ENCODE data around the gene SLC25A21.
"Not testable (repeated sequence)": the region's sequence is repeated elsewhere in the genome, so short reads cannot be mapped to it uniquely, and the experiment has no call there.

Gene SLC25A21

DNA sequence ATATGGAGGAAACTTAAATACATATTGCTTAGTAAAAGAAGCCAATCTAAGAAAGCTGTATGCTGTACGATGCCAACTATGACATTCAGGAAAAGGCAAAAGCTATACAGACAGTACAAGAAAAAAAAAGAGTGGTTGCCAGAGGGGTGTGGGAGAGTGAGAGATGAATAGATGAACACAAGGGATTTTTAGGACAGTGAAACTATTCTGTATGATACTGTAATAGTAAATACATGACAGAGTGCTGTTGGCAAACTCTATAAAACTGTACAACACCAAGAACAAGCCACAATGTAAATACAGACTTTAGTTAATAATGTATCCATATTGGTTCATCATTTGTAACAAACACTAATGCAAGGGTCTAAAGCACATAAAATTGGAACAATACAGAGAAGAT lies 14.5 kb upstream of the SLC25A21 start:
- WGBS, 2 experiments (ENCODE audit: insufficient coverage in 2 of 2): no CpG with 5 or more reads among the region's 1 CpG
- Histone ChIP-seq H3K27ac (ENCODE audit: low read depth, low read length, severe bottlenecking) (no peak overlapping the region), H3K9me3 (ENCODE audit: control insufficient read depth, low read length) (no peaks in the 10 kb centered on the region), H3K4me1 (ENCODE audit: control insufficient read depth, insufficient read depth, low read length, poor library complexity, severe bottlenecking) (no peaks in the 10 kb centered on the region), H3K36me3 (ENCODE audit: control insufficient read depth, insufficient read depth, low read length) (no peaks in the 10 kb centered on the region), H3K4me3 (ENCODE audit: extremely low read depth, insufficient read depth, low read length, poor library complexity, severe bottlenecking) (no peak overlapping the region)

DNA sequence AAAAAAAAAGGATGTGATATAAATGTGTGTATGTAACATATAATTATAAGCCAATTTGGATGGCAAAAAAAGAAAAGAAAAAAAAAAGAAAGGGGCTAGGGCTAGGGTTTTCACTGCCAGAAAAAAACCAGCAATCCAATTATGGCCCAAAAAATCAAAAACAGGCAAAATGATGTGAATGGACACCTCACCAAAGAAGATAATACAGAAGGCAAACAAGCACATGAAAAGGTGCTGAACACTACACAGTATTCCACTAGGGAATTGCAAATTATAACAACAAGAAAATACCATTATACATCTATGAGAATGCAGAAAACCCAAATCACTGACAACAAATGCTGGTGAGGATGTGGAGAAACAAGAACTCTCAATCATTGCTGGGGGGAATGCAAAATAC lies 13.3 kb upstream of the SLC25A21 start:
- Histone ChIP-seq H3K4me3 (ENCODE audit: extremely low read depth, insufficient read depth, low read length, poor library complexity, severe bottlenecking) (no peak overlapping the region), H3K36me3 (ENCODE audit: control insufficient read depth, insufficient read depth, low read length) (no peaks in the 10 kb centered on the region), H3K4me1 (ENCODE audit: control insufficient read depth, insufficient read depth, low read length, poor library complexity, severe bottlenecking) (no peaks in the 10 kb centered on the region), H3K27ac (ENCODE audit: low read depth, low read length, severe bottlenecking) (no peak overlapping the region), H3K9me3 (ENCODE audit: control insufficient read depth, low read length) (no peaks in the 10 kb centered on the region)

DNA sequence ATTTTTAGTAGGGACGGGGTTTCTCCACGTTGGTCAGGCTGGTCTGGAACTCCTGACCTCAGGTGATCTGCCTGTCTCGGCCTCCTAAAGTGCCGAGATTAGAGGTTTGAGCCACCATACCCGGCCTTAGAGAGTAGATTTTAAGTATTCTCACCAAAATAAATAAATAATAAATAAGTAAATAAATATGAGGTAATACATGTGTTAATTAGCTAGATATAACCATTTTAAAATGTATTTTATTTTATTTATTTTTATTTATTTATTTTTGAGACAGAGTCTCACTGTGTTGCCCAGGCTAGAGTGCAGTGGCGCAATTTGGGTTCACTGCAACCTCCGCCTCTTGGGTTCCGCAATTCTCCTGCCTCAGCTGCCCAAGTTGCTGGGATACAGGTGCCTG lies 12.1 kb upstream of the SLC25A21 start:
- H3K9me3 ChIP-seq (ENCODE audit: control insufficient read depth, low read length); H3K4me1 ChIP-seq (ENCODE audit: control insufficient read depth, insufficient read depth, low read length, poor library complexity, severe bottlenecking); H3K36me3 ChIP-seq (ENCODE audit: control insufficient read depth, insufficient read depth, low read length); H3K4me3 ChIP-seq (ENCODE audit: extremely low read depth, insufficient read depth, low read length, poor library complexity, severe bottlenecking); H3K27ac ChIP-seq (ENCODE audit: low read depth, low read length, severe bottlenecking): not testable (repeated sequence)
- WGBS, 2 experiments (ENCODE audit: insufficient coverage in 2 of 2): 93 to 100% methylated on average over 3 of the region's 8 CpGs

DNA sequence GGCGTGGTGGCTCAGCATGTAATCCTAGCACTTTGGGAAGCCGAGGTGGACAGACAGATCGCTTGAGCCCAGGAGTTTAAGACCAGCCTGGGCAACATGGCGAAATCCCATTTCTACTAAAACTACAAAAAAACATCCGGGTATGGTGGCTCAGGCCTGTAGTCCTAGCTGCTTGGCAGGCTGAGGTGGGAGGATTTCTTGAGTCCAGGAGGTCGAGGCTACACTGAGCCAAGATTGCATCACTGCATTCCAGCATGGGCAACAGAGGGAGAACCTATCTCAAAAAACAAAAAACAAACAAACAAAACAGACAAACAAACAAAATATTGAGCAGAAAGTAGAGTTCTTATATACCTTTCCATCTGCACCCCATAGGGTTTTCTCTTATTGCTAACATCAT lies 9.0 kb upstream of the SLC25A21 start:
- Histone ChIP-seq H3K36me3 (ENCODE audit: control insufficient read depth, insufficient read depth, low read length) (no peaks in the 10 kb centered on the region), H3K4me3 (ENCODE audit: extremely low read depth, insufficient read depth, low read length, poor library complexity, severe bottlenecking) (no peak overlapping the region), H3K9me3 (ENCODE audit: control insufficient read depth, low read length) (no peaks in the 10 kb centered on the region), H3K4me1 (ENCODE audit: control insufficient read depth, insufficient read depth, low read length, poor library complexity, severe bottlenecking) (no peaks in the 10 kb centered on the region), H3K27ac (ENCODE audit: low read depth, low read length, severe bottlenecking) (no peak overlapping the region)
- WGBS, 2 experiments (ENCODE audit: insufficient coverage in 2 of 2): 71 to 95% methylated on average over 2 to 3 of the region's 6 CpGs

DNA sequence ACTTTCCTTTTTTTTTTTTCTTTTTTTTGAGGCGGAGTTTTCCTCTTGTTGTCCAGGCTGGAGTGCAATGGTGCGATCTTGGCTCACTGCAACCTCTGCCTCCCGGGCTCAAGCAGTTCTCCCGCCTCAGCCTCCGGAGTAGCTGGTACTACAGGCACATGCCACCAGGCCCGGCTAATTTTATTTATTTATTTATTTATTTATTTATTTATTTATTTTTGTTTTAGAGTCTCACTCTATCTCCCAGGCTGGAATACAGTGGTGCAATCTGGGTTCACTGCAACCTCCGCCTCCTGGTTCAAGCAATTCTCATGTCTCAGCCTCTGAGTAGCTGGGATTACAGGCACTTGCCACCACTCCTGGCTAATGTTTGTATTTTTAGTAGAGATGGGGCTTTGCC lies 8.5 kb upstream of the SLC25A21 start:
- H3K36me3 ChIP-seq (ENCODE audit: control insufficient read depth, insufficient read depth, low read length); H3K4me1 ChIP-seq (ENCODE audit: control insufficient read depth, insufficient read depth, low read length, poor library complexity, severe bottlenecking); H3K4me3 ChIP-seq (ENCODE audit: extremely low read depth, insufficient read depth, low read length, poor library complexity, severe bottlenecking); H3K27ac ChIP-seq (ENCODE audit: low read depth, low read length, severe bottlenecking); H3K9me3 ChIP-seq (ENCODE audit: control insufficient read depth, low read length): not testable (repeated sequence)
- 89% methylated on average over 3 of the region's 7 CpGs; no CpG with 5 or more reads in 1 of the 2 experiments for WGBS, 2 experiments (ENCODE audit: insufficient coverage in 2 of 2)

DNA sequence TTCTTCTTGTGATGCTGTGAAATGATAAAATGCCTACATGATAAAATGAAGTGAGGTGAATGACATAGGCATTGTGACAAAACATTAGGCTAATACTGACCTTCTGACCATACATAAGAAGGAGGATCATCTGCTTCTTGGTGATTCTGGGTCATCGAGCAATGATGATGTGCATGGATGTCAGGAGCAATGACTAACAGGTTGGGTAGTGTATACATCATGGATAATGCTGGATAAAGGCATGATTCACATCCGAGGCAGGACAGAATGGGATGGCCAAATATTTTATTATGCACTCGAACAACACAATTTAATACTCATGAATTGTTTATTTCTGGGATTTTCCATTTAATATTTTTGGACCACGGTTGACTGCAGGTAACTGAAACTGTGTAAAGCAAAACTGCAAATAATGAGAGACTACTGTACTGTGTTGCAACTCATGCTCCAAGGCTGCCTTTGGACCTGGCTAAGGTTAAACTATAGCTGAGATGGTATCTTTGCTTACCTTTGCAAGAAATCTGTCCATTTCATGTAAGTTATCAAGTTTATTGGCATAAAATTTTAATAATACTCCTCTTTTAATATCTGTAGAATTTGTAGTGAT lies 7.6 kb upstream of the SLC25A21 start:
- 75 to 76% methylated on average over 1 to 2 of the region's 4 CpGs for WGBS, 2 experiments (ENCODE audit: insufficient coverage in 2 of 2)
- no peaks in the 10 kb centered on the region for H3K4me1 ChIP-seq (ENCODE audit: control insufficient read depth, insufficient read depth, low read length, poor library complexity, severe bottlenecking)
- H3K9me3 ChIP-seq (ENCODE audit: control insufficient read depth, low read length): no peaks in the 10 kb centered on the region
- no peak overlapping the region for H3K27ac ChIP-seq (ENCODE audit: low read depth, low read length, severe bottlenecking)
- H3K36me3 ChIP-seq (ENCODE audit: control insufficient read depth, insufficient read depth, low read length): no peaks in the 10 kb centered on the region
- no peak overlapping the region for H3K4me3 ChIP-seq (ENCODE audit: extremely low read depth, insufficient read depth, low read length, poor library complexity, severe bottlenecking)

DNA sequence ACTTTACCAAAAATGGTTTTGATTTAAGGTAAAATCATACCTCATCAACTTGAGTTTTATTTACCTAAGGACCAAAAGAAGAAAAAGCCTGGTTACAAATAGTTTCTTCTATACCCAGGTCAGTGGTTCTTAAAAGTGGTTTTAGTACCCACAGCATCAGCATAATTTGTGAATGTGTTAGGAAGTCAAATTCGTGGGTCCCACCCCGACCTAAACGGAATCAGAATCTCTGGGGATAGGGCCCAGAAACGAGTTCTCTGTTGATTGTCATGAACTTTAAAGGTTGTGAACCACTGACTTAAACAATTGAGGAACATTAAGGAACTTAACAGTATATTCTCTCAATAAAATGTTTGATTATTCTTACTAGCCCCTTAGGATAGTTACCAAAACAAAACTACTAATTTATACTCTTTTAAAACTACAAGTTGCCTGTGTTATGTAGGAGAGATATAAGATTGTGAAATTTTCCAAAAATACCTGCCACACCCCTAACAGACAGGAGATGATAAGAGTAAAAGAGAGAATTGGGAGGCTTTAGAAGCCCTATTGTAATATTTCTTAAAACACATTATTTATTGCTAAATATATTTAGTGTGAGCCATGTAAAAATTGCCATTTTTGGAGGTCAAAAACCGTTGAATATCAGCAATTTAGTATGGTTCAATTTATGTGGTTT lies 669 bp upstream of the SLC25A21 start:
- Histone ChIP-seq H3K9me3 (ENCODE audit: control insufficient read depth, low read length) (no peaks in the 10 kb centered on the region), H3K27ac (ENCODE audit: low read depth, low read length, severe bottlenecking) (no peak overlapping the region), H3K4me3 (ENCODE audit: extremely low read depth, insufficient read depth, low read length, poor library complexity, severe bottlenecking) (peak overlapping the region; percentile 70), H3K4me1 (ENCODE audit: control insufficient read depth, insufficient read depth, low read length, poor library complexity, severe bottlenecking) (peaks cover 5% of the 10 kb centered on the region), H3K36me3 (ENCODE audit: control insufficient read depth, insufficient read depth, low read length) (no peaks in the 10 kb centered on the region)
- 58% methylated on average over 2 of the region's 5 CpGs; no CpG with 5 or more reads in 1 of the 2 experiments for WGBS, 2 experiments (ENCODE audit: insufficient coverage in 2 of 2)

DNA sequence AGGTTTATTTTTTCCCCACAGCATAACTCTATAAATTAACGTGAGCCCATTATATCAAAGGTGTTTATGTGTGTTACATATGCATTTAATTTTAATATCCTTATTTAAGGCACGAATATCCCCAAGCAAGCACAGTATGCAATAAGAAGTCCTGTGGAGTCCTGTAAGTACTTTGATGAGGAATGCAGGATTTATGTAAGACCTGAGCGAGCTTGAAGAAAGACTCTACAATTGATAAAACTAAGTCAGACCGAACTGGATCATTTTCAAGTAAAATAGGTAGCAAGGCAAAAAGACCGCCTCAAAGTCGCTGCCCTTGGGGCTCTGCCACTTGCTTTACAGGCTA lies 755 bp downstream of the SLC25A21 start:
- H3K4me3 ChIP-seq (ENCODE audit: extremely low read depth, insufficient read depth, low read length, poor library complexity, severe bottlenecking): peak overlapping the region; percentile 70
- peaks cover 5% of the 10 kb centered on the region for H3K4me1 ChIP-seq (ENCODE audit: control insufficient read depth, insufficient read depth, low read length, poor library complexity, severe bottlenecking)
- H3K27ac ChIP-seq (ENCODE audit: low read depth, low read length, severe bottlenecking): peak overlapping the region; percentile 87
- no peaks in the 10 kb centered on the region for H3K9me3 ChIP-seq (ENCODE audit: control insufficient read depth, low read length)
- no peaks in the 10 kb centered on the region for H3K36me3 ChIP-seq (ENCODE audit: control insufficient read depth, insufficient read depth, low read length)
- WGBS, 2 experiments (ENCODE audit: insufficient coverage in 2 of 2): 3% methylated on average over 3 to 4 of the region's 6 CpGs

DNA sequence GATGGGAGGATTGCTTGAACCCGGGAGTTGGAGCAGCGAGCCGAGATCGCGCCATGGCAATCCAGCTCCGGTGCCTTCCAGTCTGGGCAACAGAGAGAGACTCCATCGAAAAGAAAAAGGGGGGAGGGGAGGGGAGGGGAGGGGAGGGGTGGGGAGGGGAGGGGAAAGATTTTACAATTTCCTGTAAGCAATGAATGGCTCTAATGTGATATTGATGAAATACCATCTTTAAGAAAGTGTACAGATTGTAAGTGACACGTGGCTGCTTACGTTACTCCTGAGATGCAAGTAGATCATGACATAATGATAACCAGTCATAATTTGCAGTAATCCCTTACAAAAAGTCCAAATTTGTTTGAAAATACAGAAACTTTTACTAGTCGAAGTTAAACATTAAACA lies 1.4 kb downstream of the SLC25A21 start:
- Histone ChIP-seq H3K9me3 (ENCODE audit: control insufficient read depth, low read length) (no peaks in the 10 kb centered on the region), H3K4me1 (ENCODE audit: control insufficient read depth, insufficient read depth, low read length, poor library complexity, severe bottlenecking) (peaks cover 5% of the 10 kb centered on the region), H3K27ac (ENCODE audit: low read depth, low read length, severe bottlenecking) (no peak overlapping the region), H3K4me3 (ENCODE audit: extremely low read depth, insufficient read depth, low read length, poor library complexity, severe bottlenecking) (no peak overlapping the region), H3K36me3 (ENCODE audit: control insufficient read depth, insufficient read depth, low read length) (no peaks in the 10 kb centered on the region)
- 73 to 100% methylated on average over 1 to 2 of the region's 10 CpGs for WGBS, 2 experiments (ENCODE audit: insufficient coverage in 2 of 2)

DNA sequence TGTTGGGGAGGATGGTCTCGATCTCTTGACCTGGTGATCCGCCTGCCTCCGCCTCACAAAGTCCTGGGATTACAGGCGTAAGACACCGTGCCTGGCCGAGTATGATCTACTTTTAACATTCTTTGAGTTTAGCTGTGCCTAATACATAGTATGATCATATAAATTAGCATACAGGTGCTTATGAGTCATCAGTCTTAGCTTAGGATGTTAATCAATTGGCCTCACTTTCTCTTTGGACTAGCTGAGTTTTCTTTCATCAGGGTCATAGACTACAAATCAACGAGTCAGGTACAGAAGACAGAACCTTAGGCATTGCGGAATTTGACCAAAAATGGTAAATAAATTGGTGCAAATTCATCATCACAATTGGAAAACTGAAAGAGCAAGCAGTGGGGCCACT lies 2.2 kb downstream of the SLC25A21 start:
- H3K4me1 ChIP-seq (ENCODE audit: control insufficient read depth, insufficient read depth, low read length, poor library complexity, severe bottlenecking): peaks cover 5% of the 10 kb centered on the region
- H3K27ac ChIP-seq (ENCODE audit: low read depth, low read length, severe bottlenecking): no peak overlapping the region
- 94 to 100% methylated on average over 3 to 7 of the region's 8 CpGs for WGBS, 2 experiments (ENCODE audit: insufficient coverage in 2 of 2)
- H3K36me3 ChIP-seq (ENCODE audit: control insufficient read depth, insufficient read depth, low read length): no peaks in the 10 kb centered on the region
- H3K4me3 ChIP-seq (ENCODE audit: extremely low read depth, insufficient read depth, low read length, poor library complexity, severe bottlenecking): no peak overlapping the region
- no peaks in the 10 kb centered on the region for H3K9me3 ChIP-seq (ENCODE audit: control insufficient read depth, low read length)

DNA sequence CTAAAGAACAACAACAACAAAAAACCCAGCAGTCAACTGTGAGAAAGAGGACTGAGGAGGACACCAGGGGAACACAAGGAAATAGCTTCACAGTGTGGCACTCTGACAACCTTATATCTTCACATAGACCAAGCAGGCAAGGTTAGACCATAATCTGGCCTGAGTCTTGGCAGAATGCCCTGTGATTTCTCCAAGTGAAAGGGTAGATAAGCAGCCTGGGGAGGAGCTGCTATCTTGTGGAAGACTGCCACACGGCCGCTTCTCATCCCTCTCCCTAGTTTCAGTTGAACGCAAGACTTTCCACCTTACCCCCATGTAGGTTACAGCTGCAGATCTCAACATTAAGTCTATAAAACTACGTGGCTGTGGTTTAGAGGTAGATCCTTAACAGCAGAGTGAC lies 3.7 kb downstream of the SLC25A21 start:
- no peak overlapping the region for H3K27ac ChIP-seq (ENCODE audit: low read depth, low read length, severe bottlenecking)
- H3K4me3 ChIP-seq (ENCODE audit: extremely low read depth, insufficient read depth, low read length, poor library complexity, severe bottlenecking): no peak overlapping the region
- no peaks in the 10 kb centered on the region for H3K36me3 ChIP-seq (ENCODE audit: control insufficient read depth, insufficient read depth, low read length)
- peaks cover 5% of the 10 kb centered on the region for H3K4me1 ChIP-seq (ENCODE audit: control insufficient read depth, insufficient read depth, low read length, poor library complexity, severe bottlenecking)
- 83 to 100% methylated on average over 1 to 2 of the region's 4 CpGs for WGBS, 2 experiments (ENCODE audit: insufficient coverage in 2 of 2)
- no peaks in the 10 kb centered on the region for H3K9me3 ChIP-seq (ENCODE audit: control insufficient read depth, low read length)
